ENCODE data around the gene FAM76B. TPM values are rescaled to one million over a fixed set of nuclear protein-coding genes. Genes with fewer than 3 reads are reported as not detected.

The FAM76B gene
- total and polyA plus RNA-seq, 2 of the 13 experiments (the other 11 are each of a cell fraction or from before 2014, with no cell fraction given), result 20.2 to 24.2 TPM

DNA sequence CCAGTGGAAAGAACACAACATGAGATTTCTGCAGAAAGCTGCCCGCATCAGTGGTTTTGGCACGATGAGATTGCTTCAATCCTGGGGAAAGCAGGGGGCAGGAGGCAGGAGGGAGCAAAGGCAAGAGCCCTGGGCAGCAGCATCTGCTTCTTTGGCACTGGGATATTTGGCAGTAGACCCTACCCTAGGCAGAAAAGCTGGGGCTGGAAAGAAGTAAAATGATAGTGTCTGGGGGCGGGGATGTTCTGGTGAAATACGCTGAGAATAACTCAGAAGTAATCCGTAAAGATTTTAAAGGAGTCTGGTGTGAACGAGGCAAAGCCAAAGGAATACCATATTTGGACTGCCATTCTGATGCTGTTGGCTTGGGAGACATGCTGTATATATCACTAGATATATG lies 62.0 kb downstream of the FAM76B start (continued):
- TF ChIP-seq, protein P1, sequence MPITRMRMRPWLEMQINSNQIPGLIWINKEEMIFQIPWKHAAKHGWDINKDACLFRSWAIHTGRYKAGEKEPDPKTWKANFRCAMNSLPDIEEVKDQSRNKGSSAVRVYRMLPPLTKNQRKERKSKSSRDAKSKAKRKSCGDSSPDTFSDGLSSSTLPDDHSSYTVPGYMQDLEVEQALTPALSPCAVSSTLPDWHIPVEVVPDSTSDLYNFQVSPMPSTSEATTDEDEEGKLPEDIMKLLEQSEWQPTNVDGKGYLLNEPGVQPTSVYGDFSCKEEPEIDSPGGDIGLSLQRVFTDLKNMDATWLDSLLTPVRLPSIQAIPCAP (CRISPR knock-in tag; IDR thresholded peaks at IDR 0.05; ENCODE audit: low read depth), result no peak
- TF ChIP-seq, protein P2, sequence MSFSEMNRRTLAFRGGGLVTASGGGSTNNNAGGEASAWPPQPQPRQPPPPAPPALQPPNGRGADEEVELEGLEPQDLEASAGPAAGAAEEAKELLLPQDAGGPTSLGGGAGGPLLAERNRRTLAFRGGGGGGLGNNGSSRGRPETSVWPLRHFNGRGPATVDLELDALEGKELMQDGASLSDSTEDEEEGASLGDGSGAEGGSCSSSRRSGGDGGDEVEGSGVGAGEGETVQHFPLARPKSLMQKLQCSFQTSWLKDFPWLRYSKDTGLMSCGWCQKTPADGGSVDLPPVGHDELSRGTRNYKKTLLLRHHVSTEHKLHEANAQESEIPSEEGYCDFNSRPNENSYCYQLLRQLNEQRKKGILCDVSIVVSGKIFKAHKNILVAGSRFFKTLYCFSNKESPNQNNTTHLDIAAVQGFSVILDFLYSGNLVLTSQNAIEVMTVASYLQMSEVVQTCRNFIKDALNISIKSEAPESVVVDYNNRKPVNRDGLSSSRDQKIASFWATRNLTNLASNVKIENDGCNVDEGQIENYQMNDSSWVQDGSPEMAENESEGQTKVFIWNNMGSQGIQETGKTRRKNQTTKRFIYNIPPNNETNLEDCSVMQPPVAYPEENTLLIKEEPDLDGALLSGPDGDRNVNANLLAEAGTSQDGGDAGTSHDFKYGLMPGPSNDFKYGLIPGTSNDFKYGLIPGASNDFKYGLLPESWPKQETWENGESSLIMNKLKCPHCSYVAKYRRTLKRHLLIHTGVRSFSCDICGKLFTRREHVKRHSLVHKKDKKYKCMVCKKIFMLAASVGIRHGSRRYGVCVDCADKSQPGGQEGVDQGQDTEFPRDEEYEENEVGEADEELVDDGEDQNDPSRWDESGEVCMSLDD (CRISPR knock-in tag; IDR thresholded peaks at IDR 0.05; ENCODE audit: borderline replicate concordance), result no peak
- TF ChIP-seq REXO4 (CRISPR knock-in tag; IDR thresholded peaks at IDR 0.05; ENCODE audit: borderline replicate concordance) (no peak), ZNF496 (CRISPR knock-in tag; IDR thresholded peaks at IDR 0.05; ENCODE audit: insufficient replicate concordance) (no peak), ZNF335 (CRISPR knock-in tag; IDR thresholded peaks at IDR 0.05) (no peak), POLR2G (IDR thresholded peaks at IDR 0.05; ENCODE audit: low read depth, low read length) (no peak)
- TF ChIP-seq, protein P3, sequence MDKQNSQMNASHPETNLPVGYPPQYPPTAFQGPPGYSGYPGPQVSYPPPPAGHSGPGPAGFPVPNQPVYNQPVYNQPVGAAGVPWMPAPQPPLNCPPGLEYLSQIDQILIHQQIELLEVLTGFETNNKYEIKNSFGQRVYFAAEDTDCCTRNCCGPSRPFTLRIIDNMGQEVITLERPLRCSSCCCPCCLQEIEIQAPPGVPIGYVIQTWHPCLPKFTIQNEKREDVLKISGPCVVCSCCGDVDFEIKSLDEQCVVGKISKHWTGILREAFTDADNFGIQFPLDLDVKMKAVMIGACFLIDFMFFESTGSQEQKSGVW (CRISPR knock-in tag; IDR thresholded peaks at IDR 0.05; ENCODE audit: borderline replicate concordance), result no peak

DNA sequence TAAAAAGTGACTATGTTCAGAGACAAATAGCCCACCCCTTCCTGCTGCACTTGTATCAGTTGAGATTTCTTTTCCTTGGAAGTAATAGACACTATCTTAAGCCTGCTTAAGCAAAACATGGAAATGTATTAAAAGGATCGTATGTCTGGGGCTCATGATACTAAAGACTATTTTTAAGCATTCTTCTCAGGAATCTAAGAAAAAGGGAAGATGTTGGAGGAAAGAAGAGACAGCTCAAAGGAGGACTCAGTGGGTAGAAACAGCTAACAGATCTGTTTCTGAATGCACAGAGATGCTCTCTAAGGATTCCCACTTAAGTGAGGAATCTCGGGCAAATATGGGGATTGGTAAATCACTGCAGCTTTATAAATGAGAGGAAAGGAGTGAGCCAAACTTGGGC lies 62.5 kb downstream of the FAM76B start:
- intact Hi-C loops (cut with micrococcal nuclease; ENCODE audit: unreplicated experiment) (no loop called here), in situ Hi-C loops (cut with HindIII; ENCODE audit: extremely low pct_ligation_motif_present, low pct_unique_long_range_greater_than_20kb) (no loop called here)
- ChIA-PET CTCF (ENCODE audit: low intra/inter-chr PET ratio, low total read pairs) (no interaction called here), POLR2A (no interaction called here)
- TF ChIP-seq JARID2 (CRISPR knock-in tag; IDR thresholded peaks at IDR 0.05; ENCODE audit: insufficient replicate concordance) (no peak), ZNF124 (CRISPR knock-in tag; IDR thresholded peaks at IDR 0.05) (no peak), AKAP8 (CRISPR knock-in tag; IDR thresholded peaks at IDR 0.05) (no peak), ZSCAN25 (CRISPR knock-in tag; IDR thresholded peaks at IDR 0.05) (no peak), NFATC3 (CRISPR knock-in tag; IDR thresholded peaks at IDR 0.05) (no peak), EP300 (IDR thresholded peaks at IDR 0.05; ENCODE audit: low read depth in 2 of 2, low read length in 2 of 2) (no peak), EP300 (CRISPR knock-in tag; IDR thresholded peaks at IDR 0.05; ENCODE audit: borderline replicate concordance) (no peak)
- TF ChIP-seq, protein P4, sequence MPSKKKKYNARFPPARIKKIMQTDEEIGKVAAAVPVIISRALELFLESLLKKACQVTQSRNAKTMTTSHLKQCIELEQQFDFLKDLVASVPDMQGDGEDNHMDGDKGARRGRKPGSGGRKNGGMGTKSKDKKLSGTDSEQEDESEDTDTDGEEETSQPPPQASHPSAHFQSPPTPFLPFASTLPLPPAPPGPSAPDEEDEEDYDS (CRISPR knock-in tag; IDR thresholded peaks at IDR 0.05), result no peak
- H3K4me1 ChIP-seq (ENCODE audit: insufficient read depth, low read length), result no peaks in the 10 kb centered on the region
- no peaks in the 10 kb centered on the region for H3K9me3 ChIP-seq (ENCODE audit: low read length)
- no peaks in the 10 kb centered on the region for H3K79me2 ChIP-seq (ENCODE audit: insufficient read depth, low read length)
- H3K36me3 ChIP-seq (replicated peaks in 1 of 2; ENCODE audit: control insufficient read depth in 1 of 2, insufficient read depth in 2 of 2, low read length in 2 of 2), result no peaks in the 10 kb centered on the region
- no peak overlapping the region for H3K4me3 ChIP-seq (replicated peaks in 1 of 3; ENCODE audit: insufficient read depth in 1 of 3, low read depth in 2 of 3, low read length in 3 of 3)
- no peaks in the 10 kb centered on the region for H3K27me3 ChIP-seq (ENCODE audit: control insufficient read depth in 1 of 2, insufficient read depth in 2 of 2, low read length in 2 of 2)
- ATAC-seq, result no peak
- 0% methylated on average over 2 of the region's 2 CpGs for WGBS (ENCODE audit: low lambda C conversion rate)
- no peak overlapping the region for H3K9ac ChIP-seq (ENCODE audit: insufficient read depth, low read depth, low read length)
- no peak for DNase-seq (ENCODE audit: low spot score)
- FAIRE-seq, result no peak
- no TSS peak for BruUV-seq (replicated peaks)
- H4K20me1 ChIP-seq (ENCODE audit: insufficient read depth, low read length), result no peaks in the 10 kb centered on the region
- no peak overlapping the region for H3K4me2 ChIP-seq (ENCODE audit: low read depth, low read length)
- no peak overlapping the region for H3K27ac ChIP-seq (ENCODE audit: extremely low read length, insufficient read depth, low read length)
- H2AFZ ChIP-seq (ENCODE audit: low read length), result no peak overlapping the region
